GM19328 (cell line): Measurements from ENCODE around the gene CCNL2.
A peak's percentile ranks its signal among the peaks of the same experiment; 100 is the strongest.

ENCODE experiments used
- ATAC-seq: cut with Tn5 transposase; IDR thresholded peaks from one replicate; pipeline ENCODE4 v1.9.1; 2021; ENCODE audit warnings: mild to moderate bottlenecking, moderate library complexity; ENCODE audit not compliant: unreplicated experiment

The CCNL2 gene

DNA sequence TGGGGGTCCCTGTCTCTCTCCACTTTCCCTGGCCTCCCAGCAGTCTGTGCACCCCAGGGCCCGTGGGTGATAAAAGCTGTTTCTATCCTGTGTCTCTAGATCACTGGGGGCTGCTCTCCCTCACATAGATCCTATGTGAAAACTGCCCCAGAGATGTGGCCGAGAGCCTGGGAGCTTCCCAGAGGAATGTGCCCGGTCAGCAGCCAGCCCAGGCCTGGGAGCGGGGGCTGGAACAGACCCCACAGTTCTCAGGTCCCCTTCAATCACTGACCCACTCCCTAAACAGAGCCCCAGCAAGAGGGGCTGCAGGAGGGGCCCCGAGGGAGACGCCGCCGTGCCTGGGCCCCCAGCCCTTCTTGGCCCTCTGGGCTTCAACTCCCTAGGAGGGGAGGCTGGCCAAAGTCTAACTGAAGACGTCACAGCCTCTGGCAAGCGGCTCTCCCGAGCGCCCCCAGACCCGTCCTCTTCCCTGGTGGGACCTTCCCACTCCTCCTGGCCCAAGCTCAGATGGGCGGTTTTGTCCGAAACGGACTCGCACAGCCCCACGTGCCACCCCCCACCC, 41.2 kb downstream of the CCNL2 start:
- no peak for ATAC-seq

DNA sequence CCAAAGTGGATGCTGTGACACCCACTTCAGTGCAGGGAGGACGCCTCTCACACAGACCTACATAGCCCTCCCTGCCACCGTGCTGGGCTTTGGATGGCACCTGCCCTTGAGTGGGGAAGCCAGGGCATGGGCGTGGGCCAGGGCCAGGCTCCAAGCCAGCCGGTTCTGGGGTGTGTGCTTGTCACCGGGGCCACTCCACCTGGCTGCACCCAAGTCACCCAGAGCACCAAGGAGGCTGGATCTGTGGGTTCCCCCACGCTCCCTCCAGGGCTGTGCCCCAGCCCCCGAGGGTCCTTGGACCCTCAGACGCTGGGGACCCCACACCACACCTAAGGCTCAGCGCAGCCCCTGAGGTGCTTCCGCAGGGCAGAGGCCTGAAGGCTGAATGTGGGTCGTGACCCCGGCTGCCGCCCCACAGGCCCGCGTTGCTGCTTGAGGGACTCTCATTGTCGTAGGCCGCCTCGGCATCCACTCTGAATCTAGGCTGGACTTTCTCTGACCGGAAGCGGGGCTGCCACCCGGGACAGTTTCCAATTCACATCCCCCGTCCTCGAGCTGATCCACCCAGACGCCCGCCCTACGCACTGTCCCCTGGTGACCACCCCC, 42.2 kb downstream of the CCNL2 start:
- no peak for ATAC-seq

DNA sequence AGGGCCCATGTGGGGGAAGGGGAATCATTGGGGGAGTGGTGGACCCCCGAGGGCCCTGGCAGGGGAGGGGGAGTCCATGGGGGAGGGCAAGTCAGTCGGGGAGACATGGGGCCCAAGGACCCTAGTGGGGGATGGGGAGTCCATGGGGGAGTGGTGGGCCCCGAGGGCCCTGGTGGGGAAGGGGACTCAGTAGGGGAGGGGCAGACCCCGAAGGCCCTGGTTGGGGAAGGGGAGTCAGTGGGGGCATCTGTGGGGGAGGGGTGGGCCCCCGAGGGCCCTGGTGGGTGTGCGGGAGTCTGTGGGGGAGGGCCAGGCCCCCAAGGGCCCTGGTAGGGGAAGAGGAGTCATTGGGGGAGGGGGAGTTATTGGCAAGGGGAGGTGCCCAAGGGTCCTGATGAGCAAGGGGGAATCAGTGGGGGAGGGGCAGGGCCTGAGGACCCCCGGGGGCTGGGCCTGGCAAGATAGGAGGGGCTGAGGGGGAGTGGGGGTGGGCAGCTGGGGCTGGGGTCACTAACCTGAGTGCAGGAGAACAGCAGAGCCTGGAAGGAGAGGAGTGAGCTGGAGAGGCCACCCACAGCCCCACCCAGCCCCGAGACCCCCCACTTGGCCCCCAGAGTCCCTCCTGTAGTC, 42.9 kb downstream of the CCNL2 start:
- no peak for ATAC-seq

DNA sequence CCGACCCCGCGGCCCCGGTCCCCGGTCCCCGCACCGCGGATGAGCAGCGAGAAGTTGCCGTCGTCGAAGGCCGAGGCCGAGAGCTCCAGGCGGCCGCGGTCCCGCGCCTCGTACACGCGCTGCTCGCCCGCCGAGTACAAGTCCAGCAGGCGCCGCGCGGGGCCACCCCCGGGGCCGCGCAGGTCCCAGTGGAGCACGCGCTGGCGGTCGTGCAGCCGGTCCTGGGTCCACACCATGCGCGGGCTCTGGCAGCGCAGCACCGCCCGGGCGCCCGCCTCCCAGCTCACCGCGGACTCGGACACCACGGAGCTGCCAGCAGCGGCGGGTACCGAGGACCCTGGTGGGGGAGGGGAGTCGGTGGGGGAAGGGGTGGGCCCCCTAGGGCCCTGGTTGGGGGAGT, 43.7 kb downstream of the CCNL2 start:
- ATAC-seq, result no peak

DNA sequence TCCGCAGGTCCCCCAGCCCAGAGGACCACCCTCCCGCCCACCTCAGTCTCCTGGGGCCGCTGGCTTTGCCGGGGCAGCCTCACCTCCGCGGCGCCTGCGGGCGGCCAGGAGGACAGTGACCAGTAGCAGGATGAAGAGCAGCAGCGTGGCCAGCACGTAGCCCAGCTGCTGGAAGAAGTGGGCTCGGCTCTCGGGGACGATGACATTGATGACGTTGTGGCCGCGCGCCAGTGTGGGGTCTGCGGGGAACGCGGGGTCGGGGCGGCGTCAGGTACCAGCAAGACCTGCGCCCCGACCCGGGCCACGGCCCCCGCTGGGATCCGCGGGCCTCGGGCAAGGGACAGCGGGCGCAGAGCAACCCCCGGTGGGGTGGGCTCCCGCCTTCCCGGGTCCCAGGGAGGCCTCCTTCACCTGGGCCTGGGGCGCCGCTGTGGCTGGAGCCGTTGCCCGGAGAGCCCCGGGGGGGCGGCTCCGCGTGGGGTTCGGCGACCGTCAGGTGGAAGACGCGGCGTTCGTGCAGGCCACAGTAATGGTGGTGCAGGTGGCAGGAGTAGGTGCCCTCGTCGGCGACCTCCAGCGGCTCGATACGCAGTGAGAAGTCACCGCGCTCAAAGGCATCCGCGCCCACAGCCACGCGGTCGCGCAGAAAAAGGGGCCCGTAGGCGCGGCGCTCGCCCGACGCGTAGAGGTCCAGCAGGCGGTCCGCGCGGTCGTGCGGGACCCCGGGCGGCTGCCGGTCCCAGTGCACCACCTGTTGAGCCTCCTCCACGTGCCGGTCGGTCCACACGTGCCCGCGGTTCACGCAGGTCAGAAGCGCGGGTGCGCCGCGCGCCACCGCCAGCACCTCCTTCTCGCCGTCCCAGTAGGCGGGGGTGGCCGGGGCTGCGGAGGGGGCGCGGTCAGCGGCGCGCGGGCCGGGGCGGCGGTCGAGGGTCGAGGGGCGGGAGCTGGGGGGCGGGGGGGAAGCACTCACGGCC, 44.6 kb downstream of the CCNL2 start:
- no peak for ATAC-seq

DNA sequence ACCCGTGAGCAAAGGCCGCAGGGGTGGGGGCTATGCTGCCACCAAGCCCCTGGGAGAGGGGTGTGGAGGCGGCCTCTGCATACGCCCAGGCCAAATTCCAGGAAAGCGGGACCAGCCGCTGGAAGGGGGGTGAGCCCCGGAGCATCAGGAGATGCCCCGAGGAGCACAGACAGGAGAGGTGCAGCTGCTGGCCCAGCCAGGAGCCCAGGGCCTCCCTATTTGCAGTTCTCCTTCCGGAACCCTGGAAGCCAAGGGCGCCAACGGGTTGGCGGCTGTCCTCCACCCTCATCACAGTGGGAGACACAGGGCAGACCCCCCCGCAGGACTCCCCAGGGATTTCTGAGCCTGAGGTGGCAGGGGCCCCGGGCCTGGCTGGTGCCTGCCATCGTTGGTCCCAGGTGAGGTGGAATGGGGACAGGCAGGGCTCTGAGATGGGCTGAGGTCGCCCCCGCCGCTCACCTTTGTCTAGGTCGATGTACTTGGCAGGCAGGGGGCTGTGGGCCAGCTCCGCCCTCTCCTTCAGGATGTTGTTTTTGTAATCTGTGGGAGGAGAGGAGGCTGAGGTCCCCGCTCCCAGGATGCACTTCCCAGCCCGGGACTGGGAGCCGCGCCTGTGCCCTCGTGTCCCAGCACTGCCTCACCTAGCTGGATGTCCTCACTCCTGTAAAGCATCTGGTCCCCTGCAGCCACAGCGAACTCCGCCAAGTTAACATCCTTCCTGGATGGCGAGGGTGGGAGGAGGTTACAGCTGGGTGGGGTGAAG, 45.6 kb downstream of the CCNL2 start:
- ATAC-seq, result no peak

DNA sequence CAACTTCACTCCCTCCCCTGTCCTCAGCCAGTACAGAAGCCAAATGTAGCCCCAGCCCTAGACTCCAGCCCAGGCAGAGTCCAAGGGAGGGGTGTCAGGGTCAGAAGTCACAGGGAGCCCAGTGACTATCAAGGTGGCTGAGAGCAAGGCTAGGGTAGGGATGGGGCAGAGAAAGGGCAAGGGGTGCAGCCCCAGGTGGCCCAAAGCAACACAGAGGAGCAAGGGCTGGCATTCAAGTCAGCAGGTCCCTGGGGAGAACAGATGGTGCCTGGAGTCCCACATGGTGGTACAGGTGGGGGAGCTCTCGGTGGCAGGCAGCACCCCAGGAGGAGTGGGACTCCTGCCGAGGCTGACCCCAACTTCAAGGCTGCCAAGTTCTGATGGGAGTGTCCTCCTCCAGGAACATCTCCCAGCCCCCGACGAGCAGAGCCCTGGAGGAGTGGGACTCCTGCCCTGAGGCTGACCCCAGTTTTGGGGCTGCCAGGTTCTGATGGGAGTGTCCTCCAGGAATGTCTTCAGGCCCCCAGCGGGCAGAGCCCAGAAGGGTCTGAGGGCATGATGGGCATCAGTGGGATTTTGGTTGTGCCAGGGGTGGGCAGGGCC, 46.2 kb downstream of the CCNL2 start:
- ATAC-seq, result no peak

DNA sequence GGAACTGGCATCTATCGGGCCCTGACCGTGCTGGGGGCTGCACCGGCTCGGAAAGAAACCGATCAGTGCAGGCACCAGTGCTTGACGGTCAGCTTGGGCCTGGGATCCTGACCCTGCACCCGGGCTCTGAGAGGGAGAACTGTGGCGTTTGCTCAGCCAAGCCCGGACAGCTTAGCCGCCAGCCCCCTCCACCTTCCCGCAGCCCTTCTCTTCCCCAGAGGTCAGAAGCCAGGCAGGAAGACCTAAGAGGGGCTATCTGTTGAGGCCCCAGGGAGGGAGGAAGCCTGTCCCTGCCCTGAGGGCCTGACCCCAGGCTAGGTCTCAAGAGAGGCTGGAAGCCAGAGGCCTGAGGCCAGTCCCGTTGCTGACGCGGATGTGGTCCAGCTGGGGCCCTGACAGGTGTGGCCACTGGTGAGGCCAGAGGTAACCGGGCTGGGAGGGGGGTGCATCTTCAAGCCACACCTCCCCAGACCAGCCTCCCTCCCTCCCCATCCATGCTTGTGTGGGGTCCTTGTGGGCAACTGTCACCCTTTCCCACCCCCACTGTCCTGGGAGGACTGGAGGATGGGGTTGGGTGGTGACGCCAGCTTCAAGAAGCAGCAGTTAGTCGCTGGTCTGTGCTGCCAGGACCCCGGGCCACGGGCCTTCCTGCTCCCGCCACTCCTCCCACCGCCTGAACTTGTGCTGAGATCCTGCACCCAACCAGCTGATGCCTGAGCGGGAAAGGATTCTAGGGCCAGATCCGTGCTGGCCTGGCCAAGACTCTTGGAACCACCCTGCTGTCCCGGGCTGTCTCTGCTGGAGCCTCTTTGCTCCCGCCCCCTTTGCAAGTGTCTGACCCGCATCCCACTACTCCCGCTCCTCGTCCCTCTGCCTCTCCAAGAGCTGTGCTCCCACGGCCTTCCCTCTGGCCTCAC, 47.4 kb downstream of the CCNL2 start:
- no peak for ATAC-seq

DNA sequence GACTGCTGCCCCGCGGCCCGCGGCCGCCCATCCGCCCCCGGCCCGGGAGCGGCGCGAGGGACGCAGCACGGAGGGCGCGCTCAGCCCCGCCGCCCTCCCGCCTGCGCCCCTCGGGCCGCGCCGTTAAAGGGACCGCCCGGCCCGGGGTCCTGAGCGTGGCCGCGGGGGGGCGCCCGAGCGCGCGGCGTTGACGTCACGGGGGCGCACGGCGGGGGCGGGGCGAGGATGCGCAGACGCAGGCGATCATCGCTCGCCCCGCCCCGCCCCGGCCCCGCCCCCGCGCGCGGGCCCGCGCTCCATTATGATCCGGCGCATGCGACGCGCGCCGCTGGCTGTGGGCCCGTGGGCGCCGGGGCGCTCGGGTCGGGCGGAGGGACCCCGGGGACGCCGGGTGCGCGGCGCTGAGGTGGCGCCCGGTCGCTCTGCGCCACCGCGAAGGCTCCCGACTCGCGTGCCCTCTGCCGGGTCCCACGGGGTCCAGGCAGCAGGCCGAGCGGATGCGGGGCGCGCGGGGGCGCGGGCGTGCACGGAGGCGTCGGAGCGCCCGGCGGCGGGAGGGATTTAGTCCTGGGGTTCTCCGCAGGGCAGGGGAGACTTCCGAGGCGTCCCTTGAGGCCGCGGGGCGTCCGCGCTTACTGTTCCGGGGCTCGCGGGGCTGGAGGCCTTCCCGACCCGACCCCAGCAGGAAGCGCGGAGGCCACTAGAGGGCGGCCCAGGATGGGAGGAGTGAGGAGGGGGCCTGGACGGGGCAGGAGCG, 49.7 kb downstream of the CCNL2 start, which contains the start of gene DVL1:
DVL1 (minus strand) TSS at position 163 of the 757 bp plus-strand sequence. CDS start 353 bp downstream, outside the sequence.
- peak; percentile 68 for ATAC-seq

DNA sequence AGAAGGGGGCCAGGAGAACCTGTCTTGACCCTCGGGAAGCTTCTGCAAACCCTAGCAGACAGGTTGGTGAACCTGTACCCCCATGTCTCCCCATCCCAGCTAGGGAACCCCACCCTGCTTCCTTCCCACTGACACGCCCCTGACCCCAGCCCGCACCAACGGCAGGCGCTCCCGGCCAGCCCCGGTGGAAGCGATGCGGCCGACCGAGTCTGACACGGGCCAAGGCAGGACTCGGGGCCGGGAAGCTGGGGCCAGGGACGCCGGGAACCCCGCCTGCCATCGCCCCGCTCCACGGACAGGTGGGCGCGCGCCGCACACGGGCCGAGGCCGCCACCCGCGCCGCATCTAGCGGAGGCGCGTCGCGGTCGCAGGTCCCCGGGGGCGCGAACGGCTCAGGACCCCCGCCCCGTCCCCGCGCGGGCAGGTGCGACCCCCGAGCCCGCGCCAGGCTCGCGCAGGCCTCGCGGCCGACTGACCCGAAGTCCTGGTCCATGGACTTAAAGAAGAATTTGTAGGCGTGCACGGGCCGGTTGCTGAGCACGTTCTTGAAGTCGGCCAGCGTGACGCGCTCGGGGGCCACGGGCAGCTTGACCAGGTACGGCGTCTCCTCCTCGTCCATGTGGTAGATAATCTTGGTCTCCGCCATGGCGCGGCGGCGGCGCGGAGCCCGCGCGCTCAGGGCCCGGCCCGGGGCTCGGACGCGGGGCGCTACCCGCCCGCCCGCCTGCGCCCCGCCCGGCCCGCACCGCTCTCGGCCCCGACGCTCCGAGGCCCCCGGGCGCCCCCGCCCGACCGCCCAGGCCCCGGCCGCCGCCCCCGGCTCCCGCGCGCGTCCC, 50.5 kb downstream of the CCNL2 start:
- ATAC-seq, result peak; percentile 24

DNA sequence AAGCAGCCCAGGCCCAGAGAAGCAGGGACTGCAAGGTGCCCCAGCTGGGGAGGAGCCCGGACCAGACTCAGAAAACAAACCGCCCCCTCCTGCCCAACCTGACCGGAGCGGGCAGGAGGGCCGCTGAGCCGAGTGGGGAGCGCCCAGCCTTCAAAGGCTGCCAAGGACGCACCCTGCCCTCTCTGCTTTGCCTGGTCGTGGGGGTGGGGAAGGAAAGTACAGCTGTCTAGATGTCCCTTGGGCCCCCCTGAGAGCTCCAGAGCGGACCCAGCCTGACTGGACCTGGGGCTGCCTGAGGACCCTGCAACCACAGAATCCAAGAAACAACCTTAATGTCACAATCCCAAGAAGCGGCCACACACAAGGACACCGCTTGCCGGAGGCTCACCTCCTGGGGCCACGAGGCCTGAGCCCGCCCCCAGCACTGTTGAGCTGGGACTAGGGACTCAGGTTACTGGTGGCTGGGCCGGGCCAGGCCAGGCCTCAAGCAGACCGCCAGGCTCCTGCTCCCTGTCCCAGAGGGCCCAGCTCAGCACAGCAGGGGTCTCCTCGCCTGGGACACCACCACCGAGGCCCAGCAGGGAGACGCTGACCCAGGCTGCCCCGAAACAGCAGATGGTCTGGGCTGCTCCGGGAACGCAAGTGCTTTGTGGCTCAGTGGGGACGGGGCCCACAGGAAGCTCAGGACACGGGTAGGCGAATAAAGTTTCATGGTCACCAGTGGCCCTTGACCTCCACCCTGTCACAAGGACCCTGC, 51.3 kb downstream of the CCNL2 start:
- ATAC-seq, result no peak

DNA sequence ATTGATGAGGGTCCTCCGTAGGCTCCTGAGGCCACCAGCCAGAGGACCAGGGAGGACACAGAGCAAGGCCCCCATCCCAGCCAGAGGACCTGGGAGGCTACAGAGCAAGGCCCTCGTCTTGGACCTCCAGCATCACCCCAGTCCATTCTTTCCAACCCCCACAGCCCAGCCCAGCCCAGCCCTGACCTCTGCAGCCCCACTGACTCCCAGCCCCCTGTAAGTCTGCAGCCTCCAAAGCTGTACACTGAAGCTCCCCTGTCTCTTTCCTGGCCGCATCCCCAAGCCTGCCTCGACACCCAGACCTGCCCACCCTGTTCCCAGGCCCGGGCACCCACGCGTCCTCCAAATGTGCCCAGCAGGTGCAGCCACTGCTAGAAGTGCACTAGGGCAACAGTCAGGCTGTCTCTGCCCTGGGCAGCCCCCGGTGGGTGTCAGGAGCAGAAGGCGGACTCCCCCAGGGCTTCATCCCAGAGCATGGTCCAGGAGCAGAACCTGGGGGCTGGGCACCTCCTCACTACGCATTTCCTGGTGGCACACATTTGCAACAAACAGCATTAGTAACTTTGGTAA, 52.0 kb downstream of the CCNL2 start:
- no peak for ATAC-seq

DNA sequence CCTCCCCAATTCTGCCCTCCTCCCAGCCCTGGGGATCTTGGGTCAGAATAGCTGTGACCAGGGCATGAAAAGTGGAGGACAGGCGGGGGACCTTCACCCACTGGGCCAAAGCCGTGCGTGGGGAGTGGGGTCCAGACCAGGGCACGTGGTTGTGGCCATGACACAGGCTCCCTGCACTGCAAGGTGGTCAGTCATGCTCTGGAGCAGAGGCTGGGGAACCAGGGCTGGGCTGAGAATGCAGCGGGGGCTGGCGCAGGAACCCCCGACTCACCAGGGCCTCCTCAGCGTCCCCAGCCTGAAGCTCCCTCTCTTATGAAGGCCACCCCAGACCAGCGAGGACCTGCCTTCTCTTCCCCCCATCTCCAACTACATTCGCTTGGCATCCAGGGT, 52.6 kb downstream of the CCNL2 start:
- no peak for ATAC-seq

DNA sequence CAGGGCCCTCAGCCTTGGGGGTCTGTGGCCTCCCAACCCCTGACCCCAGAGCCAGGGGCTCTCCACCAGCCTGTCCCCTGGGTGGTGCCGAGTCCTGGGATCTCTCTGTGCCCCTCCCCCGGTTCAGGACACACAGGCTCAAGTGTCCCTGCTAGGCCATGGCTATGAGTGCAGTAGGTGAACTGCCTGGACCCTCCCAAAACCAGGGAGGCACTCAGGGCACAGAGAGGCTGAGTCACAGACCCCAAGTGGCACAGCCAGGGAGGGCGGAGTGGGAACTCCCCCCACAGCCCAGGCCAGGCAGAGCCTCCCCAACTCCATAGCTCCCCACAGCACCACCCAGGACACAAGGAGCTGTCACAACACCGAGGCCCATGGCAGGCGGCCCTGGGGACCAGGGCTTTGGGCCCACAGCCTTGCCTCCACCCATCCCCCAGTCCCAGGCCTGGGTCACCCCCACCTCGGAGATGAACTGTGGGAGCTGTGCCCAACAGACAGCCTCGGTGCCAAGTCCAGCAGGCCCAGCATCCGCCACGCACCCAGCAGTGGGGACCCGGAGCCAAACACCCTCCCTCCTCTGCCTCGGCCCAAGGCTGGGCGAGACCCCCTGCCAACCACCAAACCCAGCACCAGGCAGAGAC, 53.2 kb downstream of the CCNL2 start:
- no peak for ATAC-seq

DNA sequence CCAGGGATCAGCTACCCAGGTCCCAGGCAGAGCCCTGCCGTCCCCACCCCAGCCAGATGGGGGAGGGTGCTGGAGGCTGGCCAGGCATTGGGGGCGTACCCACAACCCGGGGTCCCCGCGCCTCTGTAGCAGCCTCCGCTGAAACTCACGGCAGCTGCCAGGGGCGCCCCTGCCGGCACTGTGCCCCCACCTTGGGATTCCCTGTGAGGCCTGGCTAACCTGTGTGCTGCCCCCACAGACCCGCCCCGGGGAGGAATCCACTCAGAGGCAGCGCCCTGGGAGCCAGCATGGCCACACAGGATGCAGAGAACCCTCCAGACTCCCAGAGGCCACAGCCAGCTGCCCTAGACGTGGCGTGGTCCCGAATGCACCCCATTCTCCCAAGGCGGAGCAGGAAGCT, 53.8 kb downstream of the CCNL2 start:
- ATAC-seq, result no peak
